Activated naive CD8-positive, alpha-beta T cell (primary cell): ENCODE results near the gene GNAT1.
A peak's percentile ranks its signal among the peaks of the same experiment; 100 is the strongest.
"Not testable (repeated sequence)": the region's sequence is repeated elsewhere in the genome, so short reads cannot be mapped to it uniquely, and the experiment has no call there.

Experiments
- H3K27ac Mint-ChIP-seq: one replicate; pipeline ENCODE4 v1.8.0; 2021; ENCODE audit warnings: mixed read lengths
- H3K27me3 Mint-ChIP-seq: one replicate; pipeline ENCODE4 v1.8.0; 2021; ENCODE audit warnings: mixed read lengths
- H3K36me3 Mint-ChIP-seq: one replicate; pipeline ENCODE4 v1.8.0; 2021; ENCODE audit warnings: mixed read lengths
- H3K4me1 Mint-ChIP-seq: one replicate; pipeline ENCODE4 v1.8.0; 2021; ENCODE audit warnings: low read depth, mixed read lengths
- H3K4me3 Mint-ChIP-seq: one replicate; pipeline ENCODE4 v1.8.0; 2021; ENCODE audit warnings: mild to moderate bottlenecking, mixed read lengths
- H3K9me3 Mint-ChIP-seq: one replicate; pipeline ENCODE4 v1.8.0; 2021; ENCODE audit warnings: low read depth, mixed read lengths

Gene GNAT1

DNA sequence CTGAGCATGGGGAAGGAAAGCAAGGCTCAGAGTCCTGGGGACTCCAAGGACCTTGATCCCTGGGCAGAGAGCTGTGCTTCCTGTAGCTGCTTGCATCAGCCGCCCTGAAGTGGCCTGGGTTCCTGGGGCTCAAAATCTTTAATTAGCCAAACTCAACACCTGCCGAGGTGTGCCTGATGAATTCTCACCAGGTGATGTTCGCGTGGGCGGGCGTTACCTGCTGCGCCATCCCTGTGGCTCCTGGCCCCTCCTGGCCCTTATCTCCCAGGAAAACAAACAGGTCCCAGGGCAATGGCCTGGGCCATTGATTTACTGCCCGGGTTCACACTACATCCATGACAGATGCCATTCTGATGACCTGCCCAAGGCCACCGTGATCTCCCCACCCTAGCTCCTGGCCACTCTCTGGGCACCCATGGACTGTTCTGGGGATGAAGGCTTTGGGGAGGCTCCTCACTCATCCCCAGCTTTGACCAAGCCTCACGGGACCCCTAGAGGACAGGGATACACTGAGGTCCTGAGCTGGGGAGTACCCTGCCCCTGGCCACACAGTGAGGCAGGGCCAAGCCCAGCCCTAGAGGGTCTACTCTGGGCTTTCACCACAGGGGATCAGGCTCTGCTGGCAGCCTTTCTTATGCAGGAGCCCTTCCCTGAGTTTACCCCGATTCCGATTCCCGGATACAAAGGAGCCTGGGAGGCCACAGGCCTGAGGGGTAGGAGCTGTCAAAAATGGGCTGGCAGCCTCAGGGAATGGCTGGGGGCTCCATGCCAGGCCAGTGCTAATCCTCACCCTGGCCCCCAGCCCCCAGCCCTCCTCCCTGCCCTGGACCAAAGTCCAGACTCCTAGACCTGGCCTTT, 19.3 kb downstream of the GNAT1 start:
- no peaks in the 10 kb centered on the region for H3K36me3 Mint-ChIP-seq
- no peaks in the 10 kb centered on the region for H3K27me3 Mint-ChIP-seq
- H3K4me1 Mint-ChIP-seq: no peaks in the 10 kb centered on the region
- no peak overlapping the region for H3K27ac Mint-ChIP-seq
- no peak overlapping the region for H3K4me3 Mint-ChIP-seq
- no peaks in the 10 kb centered on the region for H3K9me3 Mint-ChIP-seq

DNA sequence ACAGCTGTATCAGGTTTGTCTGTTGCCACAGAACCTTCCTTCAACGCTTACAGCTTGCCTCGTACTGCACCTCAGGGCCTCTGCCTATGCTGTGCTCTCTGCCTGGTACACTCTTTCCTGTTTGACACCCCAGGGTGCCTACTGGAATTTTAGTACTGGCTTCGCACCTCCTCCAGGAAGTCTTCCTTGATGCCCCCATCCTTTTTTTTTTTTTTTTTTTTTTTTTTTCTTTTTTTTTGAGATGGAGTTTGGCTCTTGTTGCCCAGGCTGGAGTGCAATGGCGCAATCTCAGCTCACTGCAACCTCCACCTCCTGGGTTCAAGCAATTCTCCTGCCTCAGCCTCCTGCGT, 19.9 kb downstream of the GNAT1 start:
- H3K9me3 Mint-ChIP-seq, H3K36me3 Mint-ChIP-seq, H3K27ac Mint-ChIP-seq, H3K4me3 Mint-ChIP-seq, H3K27me3 Mint-ChIP-seq, H3K4me1 Mint-ChIP-seq: not testable (repeated sequence)

DNA sequence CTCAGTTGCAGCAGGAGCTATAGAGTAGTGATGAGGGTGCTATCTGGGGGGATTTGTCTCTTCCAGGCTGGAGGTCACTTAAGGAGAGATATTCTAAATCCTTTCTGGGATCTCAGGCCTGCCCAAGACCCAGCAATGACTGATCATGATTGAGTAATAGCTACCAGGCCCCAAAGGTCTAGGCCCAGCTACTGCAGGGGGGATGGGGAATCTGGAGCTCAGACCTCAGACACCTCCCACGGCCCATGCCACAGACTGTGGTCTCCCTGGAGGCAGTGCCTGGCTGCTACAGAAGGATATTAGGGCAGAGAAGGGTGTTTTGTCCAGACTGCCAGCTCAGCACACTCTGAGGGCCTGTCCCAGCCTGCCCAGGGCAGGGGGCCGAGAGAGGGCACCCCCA, 20.5 kb downstream of the GNAT1 start:
- no peak overlapping the region for H3K4me3 Mint-ChIP-seq

DNA sequence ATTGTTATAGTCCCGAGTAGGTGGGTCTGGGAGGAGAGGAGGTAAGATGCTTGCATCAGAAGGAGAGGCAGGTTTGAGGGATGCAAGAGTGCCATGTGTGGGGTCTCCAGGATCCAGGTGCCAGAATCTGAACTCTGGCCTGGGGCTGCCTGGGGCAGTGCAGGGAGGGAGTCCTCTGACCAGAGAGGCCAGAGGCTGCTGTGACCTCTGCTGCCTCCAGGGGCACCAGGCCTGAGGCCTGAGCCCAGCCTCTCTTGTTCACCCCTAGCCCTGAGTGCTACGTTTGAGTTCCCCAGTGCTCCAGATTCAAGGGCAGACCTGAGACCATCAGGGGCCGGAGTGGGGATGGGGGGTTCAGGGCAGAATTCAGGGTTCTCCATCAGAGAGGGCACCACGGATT, 21.1 kb downstream of the GNAT1 start:
- Mint-ChIP-seq H3K27me3 (no peaks in the 10 kb centered on the region), H3K9me3 (no peaks in the 10 kb centered on the region), H3K36me3 (no peaks in the 10 kb centered on the region), H3K27ac (no peak overlapping the region), H3K4me3 (no peak overlapping the region), H3K4me1 (no peaks in the 10 kb centered on the region)

More for the DNA sequence above, 20.5 kb downstream of the GNAT1 start:
- H3K27ac Mint-ChIP-seq: no peak overlapping the region
- no peaks in the 10 kb centered on the region for H3K9me3 Mint-ChIP-seq
- H3K27me3 Mint-ChIP-seq: no peaks in the 10 kb centered on the region
- no peaks in the 10 kb centered on the region for H3K36me3 Mint-ChIP-seq
- no peaks in the 10 kb centered on the region for H3K4me1 Mint-ChIP-seq

DNA sequence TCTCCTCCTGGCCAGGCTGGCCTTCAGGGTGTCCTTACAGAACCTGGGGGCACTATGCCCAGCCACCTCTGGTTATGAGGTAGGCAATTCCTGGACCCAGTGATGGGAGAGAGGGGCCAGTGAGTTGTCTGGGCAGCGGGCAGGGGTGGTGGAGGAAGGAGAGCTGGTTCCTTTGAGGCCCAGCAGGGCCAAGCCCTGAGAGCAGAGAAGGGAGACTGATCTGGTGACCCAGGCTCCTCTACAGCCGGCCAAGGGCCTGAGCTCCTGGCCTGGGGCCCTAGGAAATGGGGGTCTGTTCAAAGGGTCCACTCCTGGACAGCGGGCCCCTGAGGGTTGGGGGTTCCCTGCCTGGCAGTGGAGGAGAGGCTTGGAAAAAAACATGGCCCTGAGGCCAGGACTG, 21.6 kb downstream of the GNAT1 start:
- Mint-ChIP-seq H3K36me3 (no peaks in the 10 kb centered on the region), H3K27ac (no peak overlapping the region), H3K4me1 (no peaks in the 10 kb centered on the region), H3K9me3 (no peaks in the 10 kb centered on the region), H3K4me3 (no peak overlapping the region), H3K27me3 (no peaks in the 10 kb centered on the region)

DNA sequence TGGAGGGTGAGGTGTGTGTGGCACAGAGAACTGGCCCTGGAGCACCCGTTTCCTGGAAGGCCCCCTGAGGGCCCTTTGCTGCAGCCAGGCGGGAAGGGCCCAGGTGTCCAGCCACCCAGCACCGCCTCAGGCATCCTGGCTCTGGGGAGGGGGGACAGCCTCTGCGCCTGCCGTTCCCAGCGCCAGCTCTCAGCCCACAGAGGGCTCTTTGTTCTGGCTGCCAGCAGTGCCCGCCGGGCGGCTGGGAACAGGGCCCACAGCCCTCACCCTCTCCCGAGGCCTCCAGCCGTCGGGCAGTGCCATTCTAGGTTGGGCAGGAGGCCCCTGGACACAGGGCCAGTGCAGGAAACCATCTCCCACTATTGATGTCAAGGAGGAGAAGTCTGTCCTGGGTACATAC, 22.0 kb downstream of the GNAT1 start:
- Mint-ChIP-seq H3K27ac (no peak overlapping the region), H3K9me3 (no peaks in the 10 kb centered on the region), H3K4me1 (no peaks in the 10 kb centered on the region), H3K36me3 (no peaks in the 10 kb centered on the region), H3K4me3 (no peak overlapping the region), H3K27me3 (no peaks in the 10 kb centered on the region)

DNA sequence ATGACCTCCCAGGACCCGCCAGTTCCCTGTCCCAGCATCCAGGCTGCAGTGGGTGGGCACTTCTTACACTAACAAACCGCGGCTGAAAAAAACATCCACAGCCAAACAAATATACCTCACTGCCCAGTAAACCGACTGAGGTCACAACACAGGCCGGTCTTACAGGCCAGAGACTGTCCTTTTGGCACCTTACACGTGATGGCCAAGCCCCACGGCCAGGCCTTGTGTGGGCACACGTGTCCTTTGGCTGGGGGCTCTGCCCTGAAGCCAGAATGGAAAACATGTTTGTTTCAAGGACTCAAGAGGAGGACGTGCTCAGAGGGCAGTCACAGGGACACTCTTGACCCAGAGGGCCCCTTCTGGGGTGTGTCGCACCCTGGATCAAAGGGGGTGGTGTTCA, 23.4 kb downstream of the GNAT1 start:
- Mint-ChIP-seq H3K4me1 (no peaks in the 10 kb centered on the region), H3K36me3 (no peaks in the 10 kb centered on the region), H3K9me3 (no peaks in the 10 kb centered on the region), H3K4me3 (no peak overlapping the region), H3K27ac (no peak overlapping the region), H3K27me3 (no peaks in the 10 kb centered on the region)

DNA sequence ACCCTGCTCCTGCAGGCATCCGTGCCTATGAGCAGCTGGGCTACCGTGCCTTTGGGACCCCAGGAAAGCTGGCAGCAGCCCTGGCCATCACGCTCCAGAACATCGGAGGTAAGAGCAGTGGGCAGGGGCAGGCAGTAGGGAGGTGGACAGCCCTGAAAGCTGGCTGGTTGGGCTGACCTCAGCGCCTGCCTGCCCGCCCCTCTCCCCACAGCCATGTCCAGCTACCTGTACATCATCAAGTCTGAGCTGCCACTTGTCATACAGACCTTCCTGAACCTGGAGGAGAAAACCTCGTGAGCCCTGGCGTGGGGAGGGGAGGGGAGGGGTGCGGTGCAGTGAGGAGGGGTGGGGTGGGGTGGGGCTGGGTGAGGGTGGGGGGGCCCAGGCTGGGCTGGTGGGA, 24.1 kb downstream of the GNAT1 start:
- Mint-ChIP-seq H3K4me1 (no peaks in the 10 kb centered on the region), H3K27me3 (no peaks in the 10 kb centered on the region), H3K27ac (no peak overlapping the region), H3K9me3 (no peaks in the 10 kb centered on the region), H3K4me3 (no peak overlapping the region), H3K36me3 (no peaks in the 10 kb centered on the region)

DNA sequence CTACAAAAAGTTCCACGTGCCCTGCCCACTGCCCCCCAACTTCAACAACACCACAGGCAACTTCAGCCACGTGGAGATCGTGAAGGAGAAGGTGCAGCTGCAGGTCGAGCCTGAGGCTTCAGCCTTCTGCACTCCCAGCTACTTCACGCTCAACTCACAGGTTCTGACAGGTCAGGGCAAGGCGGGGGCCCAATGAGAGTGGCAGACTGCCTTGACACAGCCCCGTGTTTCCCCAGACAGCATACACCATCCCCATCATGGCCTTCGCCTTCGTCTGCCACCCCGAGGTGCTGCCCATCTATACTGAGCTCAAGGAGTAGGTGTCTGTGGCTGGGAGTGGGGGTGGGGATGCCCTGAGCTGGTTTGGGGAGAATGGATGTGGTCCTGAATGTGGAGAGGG, 26.3 kb downstream of the GNAT1 start:
- H3K27ac Mint-ChIP-seq: no peak overlapping the region
- no peaks in the 10 kb centered on the region for H3K36me3 Mint-ChIP-seq
- H3K9me3 Mint-ChIP-seq: no peaks in the 10 kb centered on the region
- H3K4me1 Mint-ChIP-seq: no peaks in the 10 kb centered on the region
- H3K4me3 Mint-ChIP-seq: no peak overlapping the region
- H3K27me3 Mint-ChIP-seq: no peaks in the 10 kb centered on the region

DNA sequence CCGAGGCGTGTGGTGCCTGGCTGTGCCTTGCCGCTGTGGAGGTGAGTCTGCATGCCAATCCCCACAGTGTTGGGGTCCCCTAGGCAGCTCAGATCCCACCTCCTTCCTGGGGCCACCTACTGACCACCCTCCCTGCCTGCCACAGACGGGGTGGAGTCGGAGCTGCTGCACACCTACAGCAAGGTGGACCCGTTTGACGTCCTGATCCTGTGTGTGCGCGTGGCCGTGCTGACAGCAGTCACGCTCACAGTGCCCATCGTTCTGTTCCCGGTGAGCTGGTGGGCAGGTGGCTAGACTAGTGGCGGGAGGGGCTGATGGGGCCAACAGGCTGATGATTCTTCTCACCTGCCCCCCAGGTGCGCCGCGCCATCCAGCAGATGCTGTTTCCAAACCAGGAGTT, 27.0 kb downstream of the GNAT1 start:
- Mint-ChIP-seq H3K9me3 (no peaks in the 10 kb centered on the region), H3K36me3 (no peaks in the 10 kb centered on the region), H3K4me3 (no peak overlapping the region), H3K27me3 (no peaks in the 10 kb centered on the region), H3K27ac (no peak overlapping the region), H3K4me1 (no peaks in the 10 kb centered on the region)

DNA sequence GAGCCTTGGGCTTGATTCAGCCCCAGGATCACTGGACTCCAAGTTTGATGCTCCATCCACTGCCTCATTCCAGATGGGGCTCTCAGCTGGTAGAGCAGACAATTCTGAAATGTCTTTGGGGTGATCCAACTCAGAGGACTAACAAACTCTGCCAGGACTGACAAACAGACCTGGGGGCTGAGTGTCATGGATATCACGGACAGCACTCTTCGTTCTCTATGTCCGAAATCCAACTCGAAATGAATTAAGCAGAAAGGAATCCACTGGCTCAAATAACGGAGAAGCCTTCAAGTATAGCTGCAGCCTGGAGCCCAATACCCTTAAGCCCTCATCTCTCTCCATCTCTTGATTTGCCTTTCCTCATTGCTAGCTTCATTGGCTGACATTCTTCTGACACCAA, 27.9 kb downstream of the GNAT1 start:
- Mint-ChIP-seq H3K4me3 (no peak overlapping the region), H3K27me3 (no peaks in the 10 kb centered on the region), H3K4me1 (no peaks in the 10 kb centered on the region), H3K36me3 (no peaks in the 10 kb centered on the region), H3K9me3 (no peaks in the 10 kb centered on the region), H3K27ac (no peak overlapping the region)

DNA sequence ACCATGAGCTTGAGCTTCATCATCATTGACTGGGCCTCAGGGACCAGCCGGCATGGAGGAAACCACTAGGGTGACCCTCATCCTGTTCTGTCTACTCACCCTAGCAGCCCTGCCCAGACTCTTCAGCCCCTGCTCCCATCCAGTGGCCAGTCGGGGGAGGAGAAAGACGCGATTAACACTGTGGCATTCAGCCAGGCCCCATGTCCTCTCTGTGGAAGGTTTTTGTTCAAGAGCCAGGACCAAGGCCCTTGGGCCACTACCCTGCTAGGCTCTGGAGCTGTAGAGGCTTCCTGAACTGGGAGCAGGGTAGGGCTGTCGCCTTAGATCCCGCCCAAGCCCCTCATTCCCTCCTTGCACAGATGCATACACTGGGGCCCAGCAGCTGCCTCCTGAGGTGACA, 28.7 kb downstream of the GNAT1 start:
- H3K36me3 Mint-ChIP-seq: no peaks in the 10 kb centered on the region
- H3K4me1 Mint-ChIP-seq: peaks cover 2% of the 10 kb centered on the region
- no peaks in the 10 kb centered on the region for H3K9me3 Mint-ChIP-seq
- H3K27ac Mint-ChIP-seq: no peak overlapping the region
- H3K4me3 Mint-ChIP-seq: no peak overlapping the region
- no peaks in the 10 kb centered on the region for H3K27me3 Mint-ChIP-seq

DNA sequence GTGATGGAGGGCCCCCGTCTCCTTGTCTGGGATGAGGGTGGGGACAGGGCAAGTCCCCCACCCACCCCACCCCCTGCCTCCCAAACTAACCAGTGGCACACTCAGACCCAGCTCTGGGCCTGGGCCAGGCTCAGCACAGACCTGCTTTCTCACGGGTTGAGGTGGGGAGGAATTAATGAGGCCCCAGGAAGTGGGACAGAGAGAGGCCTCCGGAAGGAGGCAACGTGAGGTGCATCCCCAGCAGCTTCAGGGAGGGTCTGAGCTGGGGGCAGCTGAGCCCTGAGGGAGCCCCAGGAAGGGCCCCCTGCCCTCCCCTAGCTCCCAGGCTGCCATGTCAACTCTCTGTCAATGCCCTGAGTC, 29.6 kb downstream of the GNAT1 start:
- Mint-ChIP-seq H3K4me3 (no peak overlapping the region), H3K9me3 (no peaks in the 10 kb centered on the region), H3K4me1 (peaks cover 5% of the 10 kb centered on the region), H3K27me3 (no peaks in the 10 kb centered on the region), H3K27ac (no peak overlapping the region), H3K36me3 (no peaks in the 10 kb centered on the region)

DNA sequence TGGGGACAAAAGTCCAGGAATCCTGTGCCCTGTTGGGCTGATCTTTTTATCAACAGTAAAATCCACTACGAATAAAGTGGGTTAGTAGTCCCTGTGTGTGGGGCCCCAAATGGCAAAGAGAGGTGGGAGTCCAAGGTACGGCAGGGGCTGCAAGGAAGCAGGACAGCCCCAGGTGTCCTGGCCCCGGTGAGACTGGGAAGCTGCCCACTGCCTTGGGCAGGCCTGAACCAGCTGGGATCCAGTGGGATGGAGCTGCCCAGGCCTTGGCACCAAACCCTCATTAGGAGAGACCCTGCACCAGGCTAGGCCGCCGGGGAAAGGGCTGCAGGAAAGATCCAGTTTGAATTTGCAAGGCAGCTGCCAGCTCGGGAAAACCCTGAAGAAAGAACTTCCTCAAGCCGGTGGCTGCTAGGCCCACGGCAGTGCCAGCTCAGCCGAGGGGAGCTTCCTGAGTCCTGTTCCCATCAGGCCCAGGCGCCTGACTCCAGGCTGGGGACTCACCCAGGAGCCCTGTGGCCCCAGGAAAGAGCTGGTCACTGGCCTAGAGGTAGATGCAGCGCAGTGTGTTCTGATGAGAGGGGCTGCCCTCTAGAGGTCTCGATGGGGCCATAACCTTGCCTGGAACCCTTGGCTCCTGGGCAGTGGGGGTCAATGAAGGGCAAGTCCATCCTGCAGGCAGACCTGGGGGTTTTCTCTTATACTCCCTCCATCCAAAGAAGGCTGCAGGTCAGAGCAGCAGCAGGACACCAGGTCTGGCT, 30.2 kb downstream of the GNAT1 start:
- H3K27me3 Mint-ChIP-seq: no peaks in the 10 kb centered on the region
- no peaks in the 10 kb centered on the region for H3K9me3 Mint-ChIP-seq
- no peak overlapping the region for H3K4me3 Mint-ChIP-seq
- no peak overlapping the region for H3K27ac Mint-ChIP-seq
- no peaks in the 10 kb centered on the region for H3K36me3 Mint-ChIP-seq
- H3K4me1 Mint-ChIP-seq: peaks cover 8% of the 10 kb centered on the region

DNA sequence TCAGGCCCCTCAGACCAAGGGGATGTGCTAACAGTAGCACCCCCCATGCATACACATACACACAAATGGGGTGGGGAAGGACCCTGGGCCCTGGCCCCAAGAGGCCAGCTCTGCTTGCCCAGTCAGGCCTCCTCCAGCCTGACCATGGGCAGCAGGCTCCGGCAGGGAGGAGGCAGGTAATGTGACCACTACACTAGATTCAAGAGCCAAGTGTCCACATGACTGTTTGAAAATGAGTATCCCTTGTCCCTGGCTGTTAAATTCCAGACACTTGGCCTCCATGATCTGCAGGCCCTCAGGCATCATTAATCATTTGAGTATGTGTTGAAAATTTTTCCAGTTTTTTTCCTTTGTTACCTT, 30.7 kb downstream of the GNAT1 start:
- no peaks in the 10 kb centered on the region for H3K9me3 Mint-ChIP-seq
- no peak overlapping the region for H3K27ac Mint-ChIP-seq
- no peaks in the 10 kb centered on the region for H3K27me3 Mint-ChIP-seq
- H3K4me3 Mint-ChIP-seq: no peak overlapping the region
- H3K36me3 Mint-ChIP-seq: no peaks in the 10 kb centered on the region
- H3K4me1 Mint-ChIP-seq: peaks cover 12% of the 10 kb centered on the region

DNA sequence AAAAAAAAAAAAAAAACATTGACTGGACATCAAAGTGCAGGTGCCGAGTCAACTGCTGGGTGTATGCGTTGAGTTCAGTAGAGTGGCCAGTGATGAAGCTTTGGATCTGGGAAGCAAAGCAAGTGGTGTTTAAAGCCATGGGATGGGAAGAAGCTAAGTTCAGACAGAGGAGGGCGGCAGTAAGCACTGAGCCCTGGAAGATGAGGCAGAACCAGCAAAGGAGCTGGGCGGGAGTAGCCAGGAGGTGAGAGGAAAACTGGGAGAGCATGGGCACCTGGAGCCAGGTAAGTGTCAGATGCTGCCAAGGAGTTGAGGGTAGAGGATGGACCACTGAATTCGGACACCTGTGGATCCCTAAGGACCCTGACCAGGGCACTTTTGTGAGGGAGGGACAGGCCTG, 33.2 kb downstream of the GNAT1 start:
- Mint-ChIP-seq H3K27ac (no peak overlapping the region), H3K9me3 (no peaks in the 10 kb centered on the region), H3K4me1 (peaks cover 24% of the 10 kb centered on the region), H3K36me3 (no peaks in the 10 kb centered on the region), H3K27me3 (no peaks in the 10 kb centered on the region), H3K4me3 (peak overlapping the region; percentile 27)
